Astrocyte of the spinal cord (primary cell): ENCODE results near the gene MPND.
A peak's percentile ranks its signal among the peaks of the same experiment; 100 is the strongest.

Experiments used
- DNase-seq: peaks from one replicate; pipeline ENCODE4 v3.0.0; 2011; ENCODE audit warnings: low read depth, low spot score
- H3K4me3 ChIP-seq: 2 replicates; pipeline ENCODE4 v1.5.1; 2011; ENCODE audit warnings: low read depth, mild to moderate bottlenecking, low read length, moderate library complexity
- in situ Hi-C: cut with HindIII; loops from 2 replicates; pipeline ENCODE4 v1.10.0; 2017; ENCODE audit warnings: low sequenced_read_pairs
- TF ChIP-seq, protein P1 (sequence below): IDR thresholded peaks from 2 replicates; pipeline ENCODE4 v1.5.1; 2012; ENCODE audit warnings: low read depth, mild to moderate bottlenecking, low read length, inconsistent platforms

The MPND gene

DNA sequence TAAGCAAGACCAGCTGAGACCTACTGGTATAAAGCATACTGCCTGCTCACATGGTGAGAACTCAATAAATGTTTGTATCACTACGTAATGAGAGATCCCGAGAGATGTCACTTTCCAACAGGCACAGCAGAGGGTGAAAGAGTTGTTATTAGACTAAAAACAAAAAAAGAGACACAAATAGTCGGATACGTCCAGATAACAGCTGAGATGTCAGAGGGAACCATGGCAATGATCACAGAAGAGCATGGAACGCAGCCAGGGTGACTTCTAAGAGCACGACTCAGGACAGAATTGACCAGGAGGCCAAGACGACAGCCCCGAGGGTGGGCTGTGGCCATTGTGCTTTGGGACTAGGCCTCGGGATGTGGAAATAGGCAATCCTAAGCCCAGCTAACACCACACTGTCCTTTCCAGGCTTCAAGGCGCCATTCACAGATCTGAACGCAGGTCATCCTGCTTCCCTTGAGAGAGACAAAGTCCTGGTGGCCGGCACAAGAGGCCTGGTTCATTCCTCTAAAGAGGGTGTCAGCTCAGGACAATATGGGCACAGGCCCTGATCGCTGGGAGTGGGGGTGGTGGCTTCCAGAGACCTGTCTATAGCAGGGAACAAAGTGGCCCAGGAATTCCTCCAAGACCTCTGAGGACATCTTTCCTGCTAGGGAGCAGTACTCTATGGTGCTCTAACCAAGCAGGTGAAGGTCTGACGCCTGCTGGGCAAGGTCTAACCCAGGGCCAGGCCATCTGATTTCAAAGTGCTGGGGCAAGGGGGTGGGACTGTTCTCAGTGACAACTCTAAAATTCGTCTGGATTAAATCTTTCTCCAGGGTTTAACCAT, 53.8 kb downstream of the MPND start:
- no peak for DNase-seq
- in situ Hi-C loops = no loop called here
- TF ChIP-seq, protein P1, sequence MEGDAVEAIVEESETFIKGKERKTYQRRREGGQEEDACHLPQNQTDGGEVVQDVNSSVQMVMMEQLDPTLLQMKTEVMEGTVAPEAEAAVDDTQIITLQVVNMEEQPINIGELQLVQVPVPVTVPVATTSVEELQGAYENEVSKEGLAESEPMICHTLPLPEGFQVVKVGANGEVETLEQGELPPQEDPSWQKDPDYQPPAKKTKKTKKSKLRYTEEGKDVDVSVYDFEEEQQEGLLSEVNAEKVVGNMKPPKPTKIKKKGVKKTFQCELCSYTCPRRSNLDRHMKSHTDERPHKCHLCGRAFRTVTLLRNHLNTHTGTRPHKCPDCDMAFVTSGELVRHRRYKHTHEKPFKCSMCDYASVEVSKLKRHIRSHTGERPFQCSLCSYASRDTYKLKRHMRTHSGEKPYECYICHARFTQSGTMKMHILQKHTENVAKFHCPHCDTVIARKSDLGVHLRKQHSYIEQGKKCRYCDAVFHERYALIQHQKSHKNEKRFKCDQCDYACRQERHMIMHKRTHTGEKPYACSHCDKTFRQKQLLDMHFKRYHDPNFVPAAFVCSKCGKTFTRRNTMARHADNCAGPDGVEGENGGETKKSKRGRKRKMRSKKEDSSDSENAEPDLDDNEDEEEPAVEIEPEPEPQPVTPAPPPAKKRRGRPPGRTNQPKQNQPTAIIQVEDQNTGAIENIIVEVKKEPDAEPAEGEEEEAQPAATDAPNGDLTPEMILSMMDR = no peak
- no peak overlapping the region for H3K4me3 ChIP-seq

GRCh38 chr19:4399812-4400134, 56.4 kb downstream of the MPND start:
- in situ Hi-C loops = no loop called here
- TF ChIP-seq, protein P1 = no peak
- peak overlapping the region; percentile 59 for H3K4me3 ChIP-seq

DNA sequence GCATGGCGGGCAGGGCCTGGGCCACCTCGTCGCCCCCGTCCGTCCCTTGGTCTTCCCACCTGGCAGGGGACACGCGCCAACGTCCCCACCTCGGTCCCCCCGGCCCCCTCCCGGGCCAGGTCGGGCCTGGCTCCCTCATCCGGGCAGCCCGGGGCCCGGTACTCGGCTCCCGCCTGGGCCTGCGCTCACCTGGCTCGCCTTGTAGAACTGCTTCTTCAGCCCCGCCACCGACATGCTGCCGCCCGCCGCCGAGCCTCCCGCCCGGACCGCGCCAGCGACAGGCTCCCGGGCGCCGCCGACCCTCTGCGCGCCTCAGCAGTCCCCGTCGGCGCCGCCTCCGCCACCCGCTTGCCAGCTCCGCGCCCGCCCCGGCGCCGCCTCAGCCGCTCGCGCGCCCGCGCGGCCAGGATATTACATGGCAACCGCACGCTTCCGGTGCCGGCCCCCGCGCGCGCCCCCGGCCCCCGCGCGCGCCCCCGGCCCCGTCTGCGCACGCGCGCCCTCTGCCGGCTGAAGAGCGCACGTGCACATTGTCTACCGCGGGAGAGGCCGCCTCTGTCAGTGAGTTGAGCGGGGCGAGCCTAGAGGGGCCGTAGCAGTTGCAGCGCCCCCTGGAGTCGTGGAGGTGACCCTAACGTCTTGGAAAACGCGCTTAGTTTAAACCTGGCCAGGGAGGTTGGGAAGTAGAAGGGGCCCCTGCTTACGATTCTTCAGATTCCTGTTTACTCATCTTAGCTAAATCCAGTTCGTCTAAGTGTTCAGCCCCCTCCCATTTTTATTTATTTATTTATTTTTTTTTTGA, 57.0 kb downstream of the MPND start, which contains the start of gene SH3GL1:
Gene SH3GL1 (minus strand): TSS at position 413 of the 802 bp plus-strand sequence. CDS start 179 bp downstream, at position 234.
- peak within 1 kb of the TSS; percentile 59 for H3K4me3 ChIP-seq
- in situ Hi-C loops = no loop called here
- TF ChIP-seq, protein P1 = peak; percentile 92
- peak; percentile 92 for DNase-seq

More at GRCh38 chr19:4399812-4400134, 56.4 kb downstream of the MPND start:
- no peak for DNase-seq

DNA sequence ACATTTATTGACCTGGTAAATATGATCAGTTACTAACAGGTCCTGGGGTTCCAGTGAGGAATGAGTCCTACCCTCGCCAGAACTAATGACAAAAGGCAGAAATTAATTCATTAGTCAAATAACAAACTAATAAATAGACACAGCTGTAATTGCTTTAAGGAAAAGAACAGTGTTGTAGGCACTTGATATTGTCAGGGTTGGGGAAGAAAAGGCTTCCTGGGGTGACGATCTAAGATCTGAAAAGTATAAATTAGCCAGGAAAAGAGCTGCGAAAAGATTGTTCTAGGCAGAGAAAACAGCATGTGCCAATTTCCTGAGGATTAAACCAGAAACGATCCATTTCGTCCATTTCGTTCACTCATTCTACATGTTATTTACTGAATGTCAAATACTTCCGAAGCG, 58.4 kb downstream of the MPND start:
- H3K4me3 ChIP-seq = peak overlapping the region; percentile 42
- no peak for DNase-seq
- in situ Hi-C loops = no loop called here
- TF ChIP-seq, protein P1 = no peak

DNA sequence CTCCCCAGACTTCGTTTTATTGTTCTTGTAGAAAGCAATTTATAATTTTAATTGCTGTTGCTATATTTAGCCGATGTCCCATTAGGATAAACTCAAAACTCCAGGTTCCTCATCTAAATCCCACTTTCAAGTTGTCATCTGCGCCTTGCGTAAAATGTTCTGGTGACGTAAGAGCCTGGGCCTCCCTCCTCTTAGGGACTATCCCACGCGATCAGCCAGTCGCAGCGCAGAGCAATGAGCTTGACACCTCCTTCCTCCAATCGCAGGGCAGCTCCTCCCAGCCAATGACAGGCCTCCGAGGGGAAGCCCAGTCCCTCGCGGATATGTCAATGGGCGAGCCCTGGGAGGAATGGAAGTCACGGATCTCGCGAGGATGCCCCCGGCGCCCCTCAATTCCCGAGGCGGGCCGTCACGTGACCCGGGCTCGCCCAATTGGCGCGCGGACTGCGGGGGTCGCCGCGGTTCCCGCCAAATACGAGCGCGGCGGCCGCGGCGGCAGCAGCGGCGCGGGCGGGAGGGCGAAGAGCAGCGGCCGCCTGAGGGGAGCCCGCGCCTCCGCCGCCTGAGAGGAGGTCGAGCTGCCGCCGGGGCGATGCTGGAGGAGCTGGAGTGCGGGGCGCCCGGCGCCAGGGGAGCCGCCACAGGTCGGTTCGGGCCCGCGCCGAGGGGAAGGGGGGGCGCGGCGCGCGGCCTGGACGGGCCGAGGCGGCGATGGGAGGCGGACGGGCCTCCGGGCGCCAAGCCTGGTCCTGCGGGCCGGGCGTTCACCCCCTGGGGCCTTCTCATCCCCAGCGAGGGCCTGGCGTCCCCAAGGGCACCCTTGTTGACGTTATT, 59.0 kb downstream of the MPND start, which contains the start of gene CHAF1A:
Gene CHAF1A (plus strand): TSS at position 470 of the 834 bp plus-strand sequence. CDS start 123 bp downstream, at position 593.
- H3K4me3 ChIP-seq = peak within 1 kb of the TSS; percentile 89
- DNase-seq = peak; percentile 100
- in situ Hi-C loops = no loop called here
- TF ChIP-seq, protein P1 = no peak
